Mesendoderm (in vitro differentiated cells): Measurements from ENCODE around the gene MYB.
A peak's percentile ranks its signal among the peaks of the same experiment; 100 is the strongest.

Experiments used
- DNase-seq: peaks from one replicate; pipeline ENCODE4 v3.0.0; 2013
- H2AK5ac ChIP-seq: 2 replicates; pipeline ENCODE4 v1.6.1; 2013; ENCODE audit warnings: low read length, inconsistent platforms
- H2BK120ac ChIP-seq: 2 replicates; pipeline ENCODE4 v1.6.1; 2013; ENCODE audit warnings: low read depth, mild to moderate bottlenecking, low read length, moderate library complexity, mixed read lengths
- H2BK15ac ChIP-seq: replicated peaks from 2 replicates; pipeline ENCODE4 v1.6.1; 2013; ENCODE audit warnings: low read depth, mild to moderate bottlenecking, moderate library complexity
- H2BK5ac ChIP-seq: 2 replicates; pipeline ENCODE4 v1.6.1; 2013; ENCODE audit warnings: low read length, inconsistent platforms
- H3K18ac ChIP-seq: 2 replicates; pipeline ENCODE4 v1.6.1; 2013; ENCODE audit warnings: mild to moderate bottlenecking, low read length, mixed read lengths
- H3K23ac ChIP-seq: one replicate; pipeline ENCODE4 v1.6.1; 2013; ENCODE audit warnings: low read length
- H3K27ac ChIP-seq: 2 replicates; pipeline ENCODE4 v1.5.1; 2013; ENCODE audit warnings: low read depth, mild to moderate bottlenecking, inconsistent platforms, low read length, moderate library complexity
- H3K27me3 ChIP-seq: 2 replicates; pipeline ENCODE4 v1.6.1; 2013; ENCODE audit warnings: low read length, control low read depth, mild to moderate bottlenecking, inconsistent platforms; ENCODE audit not compliant: insufficient read depth, poor library complexity
- H3K36me3 ChIP-seq: 2 replicates; pipeline ENCODE4 v1.6.1; 2013; ENCODE audit warnings: low read length, inconsistent platforms; ENCODE audit not compliant: control insufficient read depth, insufficient read depth
- H3K4ac ChIP-seq: one replicate; pipeline ENCODE4 v1.6.1; 2013; ENCODE audit warnings: low read depth, mild to moderate bottlenecking, low read length, moderate library complexity
- H3K4me1 ChIP-seq: 2 replicates; pipeline ENCODE4 v1.6.1; 2013; ENCODE audit warnings: low read depth, low read length, inconsistent platforms; ENCODE audit not compliant: control insufficient read depth
- H3K4me2 ChIP-seq: 2 replicates; pipeline ENCODE4 v1.6.1; 2013; ENCODE audit warnings: low read length
- H3K4me3 ChIP-seq: 2 replicates; pipeline ENCODE4 v1.5.1; 2013; ENCODE audit warnings: mild to moderate bottlenecking, low read length
- H3K56ac ChIP-seq: one replicate; pipeline ENCODE4 v1.6.1; 2013; ENCODE audit warnings: low read length
- H3K79me1 ChIP-seq: 2 replicates; pipeline ENCODE4 v1.6.1; 2013; ENCODE audit warnings: low read length, inconsistent platforms
- H3K79me2 ChIP-seq: 2 replicates; pipeline ENCODE4 v1.6.1; 2013; ENCODE audit warnings: mild to moderate bottlenecking, low read length; ENCODE audit not compliant: control insufficient read depth, insufficient read depth
- H3K9ac ChIP-seq: 2 replicates; pipeline ENCODE4 v1.6.1; 2013; ENCODE audit warnings: low read length, inconsistent platforms
- H4K5ac ChIP-seq: one replicate; pipeline ENCODE4 v1.6.1; 2013; ENCODE audit warnings: low read length
- H4K8ac ChIP-seq: one replicate; pipeline ENCODE4 v1.6.1; 2013; ENCODE audit warnings: low read depth, mild to moderate bottlenecking, control low read depth, low read length, moderate library complexity
- WGBS: extraction: QIAGEN DNeasy Blood & Tissue Kit; methylation state at CpG from one replicate; pipeline ENCODE4 v1.1.7; 2013; ENCODE audit warnings: low lambda C conversion rate, missing lambda C conversion rate; ENCODE audit not compliant: insufficient coverage; ENCODE audit errors: extremely low coverage; 5-methylcytosine and 5-hydroxymethylcytosine counted together

MYB gene

GRCh38 chr6:135251498-135252441, 70.7 kb downstream of the MYB start:
- Histone ChIP-seq H3K23ac (no peak overlapping the region), H3K27ac (no peak overlapping the region), H2BK120ac (no peak overlapping the region), H3K79me1 (no peaks in the 10 kb centered on the region), H2AK5ac (no peak overlapping the region), H3K27me3 (no peaks in the 10 kb centered on the region), H2BK5ac (no peak overlapping the region), H3K4me3 (no peak overlapping the region), H3K79me2 (no peaks in the 10 kb centered on the region), H2BK15ac (no peak overlapping the region), H3K4me2 (no peak overlapping the region), H3K4me1 (no peaks in the 10 kb centered on the region), H4K8ac (no peak overlapping the region), H4K5ac (no peak overlapping the region), H3K4ac (no peak overlapping the region), H3K56ac (no peak overlapping the region), H3K9ac (no peak overlapping the region), H3K36me3 (no peaks in the 10 kb centered on the region), H3K18ac (no peak overlapping the region)
- no CpG with 5 or more reads among the region's 13 CpGs for WGBS
- peak; percentile 30 for DNase-seq

- Histone ChIP-seq H3K27ac (no peak overlapping the region), H2BK5ac (no peak overlapping the region), H3K4me1 (no peaks in the 10 kb centered on the region), H4K8ac (no peak overlapping the region), H4K5ac (no peak overlapping the region), H3K27me3 (no peaks in the 10 kb centered on the region), H3K4me3 (no peak overlapping the region), H3K4ac (no peak overlapping the region), H2BK15ac (no peak overlapping the region), H2BK120ac (no peak overlapping the region), H3K18ac (no peak overlapping the region), H3K79me1 (no peaks in the 10 kb centered on the region), H3K4me2 (no peak overlapping the region), H2AK5ac (no peak overlapping the region), H3K79me2 (no peaks in the 10 kb centered on the region), H3K36me3 (no peaks in the 10 kb centered on the region), H3K56ac (no peak overlapping the region), H3K23ac (no peak overlapping the region), H3K9ac (no peak overlapping the region)
- WGBS: no CpG with 5 or more reads among the region's 1 CpG
- DNase-seq: no peak
These were observed 73.4 kb downstream of the MYB start for GRCh38 chr6:135254471-135254870.

- H3K4me2 ChIP-seq: no peak overlapping the region
- H3K36me3 ChIP-seq: no peaks in the 10 kb centered on the region
- H3K18ac ChIP-seq: no peak overlapping the region
These were observed 75.8 kb downstream of the MYB start for GRCh38 chr6:135256866-135257265.

GRCh38 chr6:135257631-135258405, 76.7 kb downstream of the MYB start:
- no peaks in the 10 kb centered on the region for H3K36me3 ChIP-seq
- H4K8ac ChIP-seq: no peak overlapping the region
- H3K18ac ChIP-seq: no peak overlapping the region
- no peak overlapping the region for H3K23ac ChIP-seq
- H3K56ac ChIP-seq: no peak overlapping the region
- no peak for DNase-seq
- no peaks in the 10 kb centered on the region for H3K79me2 ChIP-seq
- no peak overlapping the region for H3K9ac ChIP-seq
- no CpG with 5 or more reads among the region's 2 CpGs for WGBS
- no peaks in the 10 kb centered on the region for H3K79me1 ChIP-seq
- no peak overlapping the region for H4K5ac ChIP-seq
- H2BK15ac ChIP-seq: no peak overlapping the region
- no peaks in the 10 kb centered on the region for H3K27me3 ChIP-seq
- no peak overlapping the region for H3K4ac ChIP-seq
- H2BK120ac ChIP-seq: no peak overlapping the region
- H2AK5ac ChIP-seq: no peak overlapping the region
- H3K4me2 ChIP-seq: no peak overlapping the region
- H2BK5ac ChIP-seq: no peak overlapping the region
- H3K4me1 ChIP-seq: no peaks in the 10 kb centered on the region
- H3K27ac ChIP-seq: no peak overlapping the region
- H3K4me3 ChIP-seq: no peak overlapping the region

More at GRCh38 chr6:135256866-135257265, 75.8 kb downstream of the MYB start:
- no CpG with 5 or more reads among the region's 4 CpGs for WGBS
- no peak overlapping the region for H4K5ac ChIP-seq
- no peaks in the 10 kb centered on the region for H3K27me3 ChIP-seq
- H4K8ac ChIP-seq: no peak overlapping the region
- H3K79me2 ChIP-seq: no peaks in the 10 kb centered on the region
- H3K56ac ChIP-seq: no peak overlapping the region
- no peak overlapping the region for H2BK5ac ChIP-seq
- H3K4me1 ChIP-seq: no peaks in the 10 kb centered on the region
- no peak overlapping the region for H3K9ac ChIP-seq
- no peak for DNase-seq
- H3K4ac ChIP-seq: no peak overlapping the region
- no peak overlapping the region for H2AK5ac ChIP-seq
- H3K79me1 ChIP-seq: no peaks in the 10 kb centered on the region
- H3K27ac ChIP-seq: no peak overlapping the region
- H2BK120ac ChIP-seq: no peak overlapping the region
- H3K23ac ChIP-seq: no peak overlapping the region
- H3K4me3 ChIP-seq: no peak overlapping the region
- no peak overlapping the region for H2BK15ac ChIP-seq

GRCh38 chr6:135258970-135259369, 77.9 kb downstream of the MYB start:
- Histone ChIP-seq H3K36me3 (no peaks in the 10 kb centered on the region), H3K4me2 (no peak overlapping the region), H2AK5ac (no peak overlapping the region), H2BK120ac (no peak overlapping the region), H3K79me1 (no peaks in the 10 kb centered on the region), H3K27ac (no peak overlapping the region), H3K9ac (no peak overlapping the region), H3K23ac (no peak overlapping the region), H4K5ac (no peak overlapping the region), H3K79me2 (no peaks in the 10 kb centered on the region), H3K4me3 (no peak overlapping the region), H3K4ac (no peak overlapping the region), H2BK15ac (no peak overlapping the region), H3K18ac (no peak overlapping the region), H3K4me1 (no peaks in the 10 kb centered on the region), H3K56ac (no peak overlapping the region), H3K27me3 (no peaks in the 10 kb centered on the region), H2BK5ac (no peak overlapping the region), H4K8ac (no peak overlapping the region)
- DNase-seq: no peak
- no CpG with 5 or more reads among the region's 6 CpGs for WGBS
